GM23338 (cell line): ENCODE data around the gene PTPN20.

Source experiments
- CREB1 ChIP-seq: fragments of 250-450 bp; sonication (Bioruptor Pico); IDR thresholded peaks from 2 replicates; pipeline ENCODE4 v1.5.0; 2020; ENCODE audit warnings: low read depth, mild to moderate bottlenecking, moderate library complexity
- CTCF ChIP-seq, 2 experiments: fragments of 200-600 bp in 1 of 2; sonication (generic) in 1 of 2; conservative IDR thresholded peaks; 2 replicates each; pipeline versions ENCODE4 v1.5.1 to v1.6.1; 2016 to 2017; ENCODE audit warnings: antibody characterized with exemption in 2 of 2, low read depth in 2 of 2, mild to moderate bottlenecking in 2 of 2, moderate library complexity in 1 of 2
- EZH2 ChIP-seq: fragments of 200-600 bp; sonication (generic); IDR thresholded peaks from one replicate; pipeline ENCODE4 v1.8.0; 2017; ENCODE audit warnings: antibody characterized with exemption, mild to moderate bottlenecking, low read depth; ENCODE audit not compliant: unreplicated experiment
- EZH2phosphoT487 ChIP-seq: fragments of 200-600 bp; sonication (generic); IDR thresholded peaks from one replicate; pipeline ENCODE4 v1.8.1; 2018; ENCODE audit warnings: antibody characterized with exemption; ENCODE audit not compliant: unreplicated experiment
- JUNB ChIP-seq: IDR thresholded peaks from one replicate; pipeline ENCODE4 v1.6.1; 2016; ENCODE audit warnings: antibody characterized with exemption; ENCODE audit not compliant: unreplicated experiment
- NANOG ChIP-seq: IDR thresholded peaks from 2 replicates; pipeline ENCODE4 v1.6.1; 2016; ENCODE audit warnings: antibody characterized with exemption, borderline replicate concordance
- POLR2AphosphoS5 ChIP-seq: IDR thresholded peaks from 2 replicates; pipeline ENCODE4 v1.6.1; 2016; ENCODE audit warnings: antibody characterized with exemption, low read depth
- STAT1 ChIP-seq: IDR thresholded peaks from one replicate; pipeline ENCODE4 v1.6.1; 2016; ENCODE audit warnings: antibody characterized with exemption; ENCODE audit not compliant: unreplicated experiment
- ZNF114 ChIP-seq: fragments of 250-450 bp; sonication (Bioruptor Pico); IDR thresholded peaks from 2 replicates; pipeline ENCODE4 v1.5.0; 2020; ENCODE audit warnings: mild to moderate bottlenecking, moderate library complexity
- ZNF331 ChIP-seq: fragments of 250-450 bp; sonication (Bioruptor Pico); IDR thresholded peaks from 2 replicates; pipeline ENCODE4 v1.5.0; 2020; ENCODE audit warnings: low read depth, mild to moderate bottlenecking, moderate library complexity
- TF ChIP-seq, protein P1 (sequence below): IDR thresholded peaks from 2 replicates; pipeline ENCODE4 v1.6.1; 2016; ENCODE audit warnings: antibody characterized with exemption
- TF ChIP-seq, protein P2 (sequence below): IDR thresholded peaks from one replicate; pipeline ENCODE4 v1.6.1; 2018; ENCODE audit warnings: antibody characterized with exemption; ENCODE audit not compliant: unreplicated experiment
- TF ChIP-seq, protein P3 (sequence below): fragments of 250-450 bp; sonication (Bioruptor Pico); IDR thresholded peaks from 2 replicates; pipeline ENCODE4 v1.5.0; 2020; ENCODE audit warnings: mild to moderate bottlenecking, moderate library complexity

GRCh38 chr10:47028466-47028865, 117.2 kb downstream of the PTPN20 start:
- no peak for TF ChIP-seq EZH2
- no peak for TF ChIP-seq CTCF (conservative IDR thresholded peaks at IDR 0.05; ENCODE audit: low read depth in 2 of 2)
- no peak for TF ChIP-seq CREB1 (CRISPR knock-in tag)
- no peak for TF ChIP-seq POLR2AphosphoS5
- TF ChIP-seq, protein P1, sequence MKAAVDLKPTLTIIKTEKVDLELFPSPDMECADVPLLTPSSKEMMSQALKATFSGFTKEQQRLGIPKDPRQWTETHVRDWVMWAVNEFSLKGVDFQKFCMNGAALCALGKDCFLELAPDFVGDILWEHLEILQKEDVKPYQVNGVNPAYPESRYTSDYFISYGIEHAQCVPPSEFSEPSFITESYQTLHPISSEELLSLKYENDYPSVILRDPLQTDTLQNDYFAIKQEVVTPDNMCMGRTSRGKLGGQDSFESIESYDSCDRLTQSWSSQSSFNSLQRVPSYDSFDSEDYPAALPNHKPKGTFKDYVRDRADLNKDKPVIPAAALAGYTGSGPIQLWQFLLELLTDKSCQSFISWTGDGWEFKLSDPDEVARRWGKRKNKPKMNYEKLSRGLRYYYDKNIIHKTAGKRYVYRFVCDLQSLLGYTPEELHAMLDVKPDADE = no peak
- no peak for TF ChIP-seq EZH2phosphoT487
- TF ChIP-seq, protein P2, sequence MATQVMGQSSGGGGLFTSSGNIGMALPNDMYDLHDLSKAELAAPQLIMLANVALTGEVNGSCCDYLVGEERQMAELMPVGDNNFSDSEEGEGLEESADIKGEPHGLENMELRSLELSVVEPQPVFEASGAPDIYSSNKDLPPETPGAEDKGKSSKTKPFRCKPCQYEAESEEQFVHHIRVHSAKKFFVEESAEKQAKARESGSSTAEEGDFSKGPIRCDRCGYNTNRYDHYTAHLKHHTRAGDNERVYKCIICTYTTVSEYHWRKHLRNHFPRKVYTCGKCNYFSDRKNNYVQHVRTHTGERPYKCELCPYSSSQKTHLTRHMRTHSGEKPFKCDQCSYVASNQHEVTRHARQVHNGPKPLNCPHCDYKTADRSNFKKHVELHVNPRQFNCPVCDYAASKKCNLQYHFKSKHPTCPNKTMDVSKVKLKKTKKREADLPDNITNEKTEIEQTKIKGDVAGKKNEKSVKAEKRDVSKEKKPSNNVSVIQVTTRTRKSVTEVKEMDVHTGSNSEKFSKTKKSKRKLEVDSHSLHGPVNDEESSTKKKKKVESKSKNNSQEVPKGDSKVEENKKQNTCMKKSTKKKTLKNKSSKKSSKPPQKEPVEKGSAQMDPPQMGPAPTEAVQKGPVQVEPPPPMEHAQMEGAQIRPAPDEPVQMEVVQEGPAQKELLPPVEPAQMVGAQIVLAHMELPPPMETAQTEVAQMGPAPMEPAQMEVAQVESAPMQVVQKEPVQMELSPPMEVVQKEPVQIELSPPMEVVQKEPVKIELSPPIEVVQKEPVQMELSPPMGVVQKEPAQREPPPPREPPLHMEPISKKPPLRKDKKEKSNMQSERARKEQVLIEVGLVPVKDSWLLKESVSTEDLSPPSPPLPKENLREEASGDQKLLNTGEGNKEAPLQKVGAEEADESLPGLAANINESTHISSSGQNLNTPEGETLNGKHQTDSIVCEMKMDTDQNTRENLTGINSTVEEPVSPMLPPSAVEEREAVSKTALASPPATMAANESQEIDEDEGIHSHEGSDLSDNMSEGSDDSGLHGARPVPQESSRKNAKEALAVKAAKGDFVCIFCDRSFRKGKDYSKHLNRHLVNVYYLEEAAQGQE = no peak
- TF ChIP-seq ZNF114 (CRISPR knock-in tag) = no peak
- no peak for TF ChIP-seq JUNB
- TF ChIP-seq NANOG = no peak
- no peak for TF ChIP-seq ZNF331 (CRISPR knock-in tag)
- TF ChIP-seq, protein P3, sequence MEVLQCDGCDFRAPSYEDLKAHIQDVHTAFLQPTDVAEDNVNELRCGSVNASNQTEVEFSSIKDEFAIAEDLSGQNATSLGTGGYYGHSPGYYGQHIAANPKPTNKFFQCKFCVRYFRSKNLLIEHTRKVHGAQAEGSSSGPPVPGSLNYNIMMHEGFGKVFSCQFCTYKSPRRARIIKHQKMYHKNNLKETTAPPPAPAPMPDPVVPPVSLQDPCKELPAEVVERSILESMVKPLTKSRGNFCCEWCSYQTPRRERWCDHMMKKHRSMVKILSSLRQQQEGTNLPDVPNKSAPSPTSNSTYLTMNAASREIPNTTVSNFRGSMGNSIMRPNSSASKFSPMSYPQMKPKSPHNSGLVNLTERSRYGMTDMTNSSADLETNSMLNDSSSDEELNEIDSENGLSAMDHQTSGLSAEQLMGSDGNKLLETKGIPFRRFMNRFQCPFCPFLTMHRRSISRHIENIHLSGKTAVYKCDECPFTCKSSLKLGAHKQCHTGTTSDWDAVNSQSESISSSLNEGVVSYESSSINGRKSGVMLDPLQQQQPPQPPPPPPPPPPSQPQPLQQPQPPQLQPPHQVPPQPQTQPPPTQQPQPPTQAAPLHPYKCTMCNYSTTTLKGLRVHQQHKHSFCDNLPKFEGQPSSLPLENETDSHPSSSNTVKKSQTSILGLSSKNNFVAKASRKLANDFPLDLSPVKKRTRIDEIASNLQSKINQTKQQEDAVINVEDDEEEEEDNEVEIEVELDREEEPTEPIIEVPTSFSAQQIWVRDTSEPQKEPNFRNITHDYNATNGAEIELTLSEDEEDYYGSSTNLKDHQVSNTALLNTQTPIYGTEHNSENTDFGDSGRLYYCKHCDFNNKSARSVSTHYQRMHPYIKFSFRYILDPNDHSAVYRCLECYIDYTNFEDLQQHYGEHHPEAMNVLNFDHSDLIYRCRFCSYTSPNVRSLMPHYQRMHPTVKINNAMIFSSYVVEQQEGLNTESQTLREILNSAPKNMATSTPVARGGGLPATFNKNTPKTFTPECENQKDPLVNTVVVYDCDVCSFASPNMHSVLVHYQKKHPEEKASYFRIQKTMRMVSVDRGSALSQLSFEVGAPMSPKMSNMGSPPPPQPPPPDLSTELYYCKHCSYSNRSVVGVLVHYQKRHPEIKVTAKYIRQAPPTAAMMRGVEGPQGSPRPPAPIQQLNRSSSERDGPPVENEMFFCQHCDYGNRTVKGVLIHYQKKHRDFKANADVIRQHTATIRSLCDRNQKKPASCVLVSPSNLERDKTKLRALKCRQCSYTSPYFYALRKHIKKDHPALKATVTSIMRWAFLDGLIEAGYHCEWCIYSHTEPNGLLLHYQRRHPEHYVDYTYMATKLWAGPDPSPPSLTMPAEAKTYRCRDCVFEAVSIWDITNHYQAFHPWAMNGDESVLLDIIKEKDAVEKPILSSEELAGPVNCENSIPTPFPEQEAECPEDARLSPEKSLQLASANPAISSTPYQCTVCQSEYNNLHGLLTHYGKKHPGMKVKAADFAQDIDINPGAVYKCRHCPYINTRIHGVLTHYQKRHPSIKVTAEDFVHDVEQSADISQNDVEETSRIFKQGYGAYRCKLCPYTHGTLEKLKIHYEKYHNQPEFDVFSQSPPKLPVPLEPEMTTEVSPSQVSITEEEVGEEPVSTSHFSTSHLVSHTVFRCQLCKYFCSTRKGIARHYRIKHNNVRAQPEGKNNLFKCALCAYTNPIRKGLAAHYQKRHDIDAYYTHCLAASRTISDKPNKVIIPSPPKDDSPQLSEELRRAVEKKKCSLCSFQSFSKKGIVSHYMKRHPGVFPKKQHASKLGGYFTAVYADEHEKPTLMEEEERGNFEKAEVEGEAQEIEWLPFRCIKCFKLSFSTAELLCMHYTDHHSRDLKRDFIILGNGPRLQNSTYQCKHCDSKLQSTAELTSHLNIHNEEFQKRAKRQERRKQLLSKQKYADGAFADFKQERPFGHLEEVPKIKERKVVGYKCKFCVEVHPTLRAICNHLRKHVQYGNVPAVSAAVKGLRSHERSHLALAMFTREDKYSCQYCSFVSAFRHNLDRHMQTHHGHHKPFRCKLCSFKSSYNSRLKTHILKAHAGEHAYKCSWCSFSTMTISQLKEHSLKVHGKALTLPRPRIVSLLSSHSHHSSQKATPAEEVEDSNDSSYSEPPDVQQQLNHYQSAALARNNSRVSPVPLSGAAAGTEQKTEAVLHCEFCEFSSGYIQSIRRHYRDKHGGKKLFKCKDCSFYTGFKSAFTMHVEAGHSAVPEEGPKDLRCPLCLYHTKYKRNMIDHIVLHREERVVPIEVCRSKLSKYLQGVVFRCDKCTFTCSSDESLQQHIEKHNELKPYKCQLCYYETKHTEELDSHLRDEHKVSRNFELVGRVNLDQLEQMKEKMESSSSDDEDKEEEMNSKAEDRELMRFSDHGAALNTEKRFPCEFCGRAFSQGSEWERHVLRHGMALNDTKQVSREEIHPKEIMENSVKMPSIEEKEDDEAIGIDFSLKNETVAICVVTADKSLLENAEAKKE (CRISPR knock-in tag) = no peak
- TF ChIP-seq STAT1 = no peak
